DOHH2 (cell line): ENCODE measurements around the gene ASB7.

Source experiments
- H3F3A ChIP-seq: fragments of 200-600 bp; sonication (generic), shearing (Covaris generic); 2 replicates; pipeline ENCODE4 v1.6.0; 2016; ENCODE audit warnings: antibody characterized with exemption, mild to moderate bottlenecking; ENCODE audit not compliant: control insufficient read depth, insufficient read depth
- H3K27ac ChIP-seq: fragments of 200-600 bp; sonication (generic); 2 replicates; pipeline ENCODE4 v1.5.1; 2014; ENCODE audit warnings: low read depth, mild to moderate bottlenecking, low read length, moderate library complexity
- H3K27me3 ChIP-seq: fragments of 200-600 bp; sonication (generic); 2 replicates; pipeline ENCODE4 v1.6.1; 2014; ENCODE audit warnings: mild to moderate bottlenecking, low read length, mixed read lengths; ENCODE audit not compliant: control insufficient read depth
- H3K36me3 ChIP-seq: fragments of 200-600 bp; sonication (generic); 2 replicates; pipeline ENCODE4 v1.6.1; 2014; ENCODE audit warnings: mild to moderate bottlenecking, low read length, moderate library complexity, mixed read lengths; ENCODE audit not compliant: control insufficient read depth
- H3K4me1 ChIP-seq: fragments of 200-600 bp; sonication (generic); 2 replicates; pipeline ENCODE4 v1.6.1; 2014; ENCODE audit warnings: mild to moderate bottlenecking, low read length, mixed read lengths; ENCODE audit not compliant: control insufficient read depth
- H3K4me2 ChIP-seq: fragments of 200-600 bp; sonication (generic); 2 replicates; pipeline ENCODE4 v1.6.0; 2014; ENCODE audit warnings: mild to moderate bottlenecking, low read length, moderate library complexity
- H3K4me3 ChIP-seq: fragments of 200-600 bp; sonication (generic); 2 replicates; pipeline ENCODE4 v1.5.1; 2014; ENCODE audit warnings: mild to moderate bottlenecking, low read length, mixed read lengths
- H3K79me2 ChIP-seq: fragments of 200-600 bp; sonication (generic); 2 replicates; pipeline ENCODE4 v1.6.1; 2014; ENCODE audit warnings: mild to moderate bottlenecking, low read length, mixed read lengths; ENCODE audit not compliant: control insufficient read depth
- H3K9me2 ChIP-seq: fragments of 200-600 bp; sonication (generic); replicated peaks from 2 replicates; pipeline ENCODE4 v1.6.1; 2014; ENCODE audit warnings: mild to moderate bottlenecking, low read length, mixed read lengths; ENCODE audit not compliant: control insufficient read depth
- H3K9me3 ChIP-seq: fragments of 200-600 bp; sonication (generic); 2 replicates; pipeline ENCODE4 v1.6.1; 2014; ENCODE audit warnings: antibody characterized with exemption, low read length, mixed read lengths; ENCODE audit not compliant: control insufficient read depth, insufficient read depth
- H4K20me1 ChIP-seq: fragments of 200-600 bp; sonication (generic); 2 replicates; pipeline ENCODE4 v1.6.0; 2014; ENCODE audit warnings: low read depth, mild to moderate bottlenecking, antibody characterized with exemption, low read length, moderate library complexity; ENCODE audit not compliant: control insufficient read depth, insufficient read depth
- CTCF ChIP-seq: fragments of 200-600 bp; sonication (generic); IDR thresholded peaks from one replicate; pipeline ENCODE4 v1.5.1; 2014; ENCODE audit warnings: antibody characterized with exemption, mild to moderate bottlenecking, low read depth, low read length; ENCODE audit not compliant: poor library complexity, severe bottlenecking
- EZH2phosphoT487 ChIP-seq: fragments of 200-600 bp; sonication (generic); IDR thresholded peaks from 2 replicates; pipeline ENCODE4 v1.6.1; 2017; ENCODE audit warnings: borderline replicate concordance, mild to moderate bottlenecking, antibody characterized with exemption, low read length, moderate library complexity, mixed read lengths

The ASB7 gene

GRCh38 chr15:100623301-100623700 is 20.9 kb downstream of the ASB7 start:
- no peaks in the 10 kb centered on the region for H3K9me2 ChIP-seq
- no peak overlapping the region for H3K4me3 ChIP-seq
- H3K27me3 ChIP-seq: no peaks in the 10 kb centered on the region
- TF ChIP-seq EZH2phosphoT487 (no peak), CTCF (no peak)
- no peak overlapping the region for H3K4me2 ChIP-seq
- H3K9me3 ChIP-seq: no peaks in the 10 kb centered on the region
- H3K4me1 ChIP-seq: peaks cover 9% of the 10 kb centered on the region; the same call in 1 of the 2 replicates
- H4K20me1 ChIP-seq: no peaks in the 10 kb centered on the region
- H3F3A ChIP-seq: peaks cover 3% of the 10 kb centered on the region; the same call in 1 of the 2 replicates
- peaks cover 21% of the 10 kb centered on the region for H3K36me3 ChIP-seq
- no peaks in the 10 kb centered on the region for H3K79me2 ChIP-seq
- H3K27ac ChIP-seq: no peak overlapping the region

GRCh38 chr15:100627789-100628395 is 25.5 kb downstream of the ASB7 start:
- peaks cover 22% of the 10 kb centered on the region for H3K36me3 ChIP-seq

GRCh38 chr15:100628746-100629145 is 26.4 kb downstream of the ASB7 start:
- Histone ChIP-seq H3K27ac (no peak overlapping the region), H3K4me3 (no peak overlapping the region), H3K36me3 (peaks cover 22% of the 10 kb centered on the region), H3K4me2 (no peak overlapping the region), H3K9me3 (no peaks in the 10 kb centered on the region), H3K4me1 (no peaks in the 10 kb centered on the region), H3F3A (peaks cover 3% of the 10 kb centered on the region; the same call in 1 of the 2 replicates), H3K27me3 (no peaks in the 10 kb centered on the region), H3K79me2 (peaks cover 12% of the 10 kb centered on the region), H4K20me1 (no peaks in the 10 kb centered on the region), H3K9me2 (no peaks in the 10 kb centered on the region)
- TF ChIP-seq EZH2phosphoT487: no peak
- TF ChIP-seq CTCF: no peak

More at GRCh38 chr15:100627789-100628395, 25.5 kb downstream of the ASB7 start:
- no peaks in the 10 kb centered on the region for H3K9me3 ChIP-seq
- peaks cover 4% of the 10 kb centered on the region; the same call in 1 of the 2 replicates for H3K4me1 ChIP-seq
- peaks cover 3% of the 10 kb centered on the region; the same call in 1 of the 2 replicates for H3F3A ChIP-seq
- TF ChIP-seq EZH2phosphoT487 (no peak), CTCF (peak; percentile 76)
- H3K79me2 ChIP-seq: peaks cover 11% of the 10 kb centered on the region; the same call in 1 of the 2 replicates
- H3K4me3 ChIP-seq: no peak overlapping the region
- no peak overlapping the region for H3K27ac ChIP-seq
- no peaks in the 10 kb centered on the region for H4K20me1 ChIP-seq
- H3K27me3 ChIP-seq: no peaks in the 10 kb centered on the region
- H3K4me2 ChIP-seq: no peak overlapping the region
- no peaks in the 10 kb centered on the region for H3K9me2 ChIP-seq
